Measurements from ENCODE around the gene INSIG1.

GRCh38 chr7:155355745-155356144 is 58.1 kb downstream of the INSIG1 start:
- TF ChIP-seq, protein P1, sequence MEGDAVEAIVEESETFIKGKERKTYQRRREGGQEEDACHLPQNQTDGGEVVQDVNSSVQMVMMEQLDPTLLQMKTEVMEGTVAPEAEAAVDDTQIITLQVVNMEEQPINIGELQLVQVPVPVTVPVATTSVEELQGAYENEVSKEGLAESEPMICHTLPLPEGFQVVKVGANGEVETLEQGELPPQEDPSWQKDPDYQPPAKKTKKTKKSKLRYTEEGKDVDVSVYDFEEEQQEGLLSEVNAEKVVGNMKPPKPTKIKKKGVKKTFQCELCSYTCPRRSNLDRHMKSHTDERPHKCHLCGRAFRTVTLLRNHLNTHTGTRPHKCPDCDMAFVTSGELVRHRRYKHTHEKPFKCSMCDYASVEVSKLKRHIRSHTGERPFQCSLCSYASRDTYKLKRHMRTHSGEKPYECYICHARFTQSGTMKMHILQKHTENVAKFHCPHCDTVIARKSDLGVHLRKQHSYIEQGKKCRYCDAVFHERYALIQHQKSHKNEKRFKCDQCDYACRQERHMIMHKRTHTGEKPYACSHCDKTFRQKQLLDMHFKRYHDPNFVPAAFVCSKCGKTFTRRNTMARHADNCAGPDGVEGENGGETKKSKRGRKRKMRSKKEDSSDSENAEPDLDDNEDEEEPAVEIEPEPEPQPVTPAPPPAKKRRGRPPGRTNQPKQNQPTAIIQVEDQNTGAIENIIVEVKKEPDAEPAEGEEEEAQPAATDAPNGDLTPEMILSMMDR (IDR thresholded peaks at IDR 0.05), result no peak
- no peak for TF ChIP-seq FOXP1 (CRISPR knock-in tag; IDR thresholded peaks at IDR 0.05; ENCODE audit: borderline replicate concordance)
- TF ChIP-seq USF1 (CRISPR knock-in tag; IDR thresholded peaks at IDR 0.05), result no peak
- no peak for TF ChIP-seq SP1 (CRISPR knock-in tag; conservative IDR thresholded peaks at IDR 0.05)
- no peak for TF ChIP-seq SOX15 (CRISPR knock-in tag; IDR thresholded peaks at IDR 0.05)
- no peak for TF ChIP-seq ZNF219 (CRISPR knock-in tag; IDR thresholded peaks at IDR 0.05; ENCODE audit: borderline replicate concordance)
- TF ChIP-seq STAT6 (CRISPR knock-in tag; conservative IDR thresholded peaks at IDR 0.05; ENCODE audit: low read depth), result no peak
- no peak for TF ChIP-seq ZNF425 (CRISPR knock-in tag; conservative IDR thresholded peaks at IDR 0.05)
- TF ChIP-seq JUN (CRISPR knock-in tag; IDR thresholded peaks at IDR 0.05), result no peak

Data from WTC11 (cell line).